A549 (cell line): ENCODE measurements around the gene VIM. TPM values are rescaled to one million over a fixed set of nuclear protein-coding genes. Genes with fewer than 3 reads are reported as not detected.

Experiments
- ATAC-seq, 2 experiments: fragments of 200-7000 bp in 1 of 2; fragments of >200 bp in 1 of 2; cut with Nextera tagmentation in 1 of 2; cut with Tn5 transposase in 1 of 2; 3 replicates each; pipeline versions ENCODE4 v1.8.0 to v1.9.1; 2018 to 2020; ENCODE audit warnings: mild to moderate bottlenecking in 1 of 2, moderate library complexity in 1 of 2
- CTCF ChIA-PET: fragments of 300-600 bp; sonication (Branson Sonifier 250); formaldehyde crosslinking; extraction: SDS; loops from one replicate; lab custom pipeline; 2021; ENCODE audit warnings: antibody characterized with exemption, inconsistent platforms; lab: Yijun Ruan, JAX
- POLR2A ChIA-PET: fragments of 350-600 bp; formaldehyde crosslinking; extraction: SDS; loops from one replicate; lab custom pipeline; 2021; ENCODE audit warnings: antibody characterized with exemption, inconsistent platforms; lab: Yijun Ruan, JAX
- DNase-seq, 2 experiments: peaks; one replicate each; pipeline versions ENCODE4 v3.0.0 to v3.0.0-alpha.2; 2011 to 2016; ENCODE audit warnings: low read depth in 1 of 2, low spot score in 1 of 2
- FAIRE-seq: peaks from 2 replicates; lab custom pipeline; 2011; peaks lifted over from hg19 to GRCh38; lab: Jason Lieb, UNC
- H3K27ac ChIP-seq, 2 experiments: fragments of >200 bp; sonication (Bioruptor Twin); formaldehyde crosslinking; 3 replicates each; pipeline ENCODE4 v1.5.1; 2016 to 2017
- H3K4me1 ChIP-seq: fragments of >200 bp; sonication (Bioruptor Twin); formaldehyde crosslinking; 3 replicates; pipeline ENCODE4 v1.6.1; 2016
- H3K4me2 ChIP-seq: fragments of >200 bp; sonication (Bioruptor Twin); formaldehyde crosslinking; 3 replicates; pipeline ENCODE4 v1.6.1; 2016
- H3K4me3 ChIP-seq: fragments of >200 bp; sonication (Bioruptor Twin); formaldehyde crosslinking; 3 replicates; pipeline ENCODE4 v1.5.1; 2016
- H3K9me3 ChIP-seq: fragments of >200 bp; sonication (Bioruptor Twin); formaldehyde crosslinking; 3 replicates; pipeline ENCODE4 v1.6.1; 2016
- ATOH8 ChIP-seq: fragments of 250-450 bp; sonication (Bioruptor Pico); IDR thresholded peaks from 2 replicates; pipeline ENCODE4 v1.5.0; 2020; ENCODE audit warnings: low read depth, mild to moderate bottlenecking, moderate library complexity
- CBX8 ChIP-seq: fragments of 200-600 bp; sonication (generic); IDR thresholded peaks from 2 replicates; pipeline ENCODE4 v1.6.1; 2016
- CHD4 ChIP-seq: fragments of 200-600 bp; sonication (generic); IDR thresholded peaks from 2 replicates; pipeline ENCODE4 v1.6.1; 2016; ENCODE audit warnings: antibody characterized with exemption, mild to moderate bottlenecking, borderline replicate concordance
- E2F6 ChIP-seq: IDR thresholded peaks from 2 replicates; pipeline ENCODE4 v1.6.1; 2012; ENCODE audit warnings: low read depth, borderline replicate concordance
- EHF ChIP-seq: fragments of 250-450 bp; sonication (Bioruptor Pico); IDR thresholded peaks from 2 replicates; pipeline ENCODE4 v1.5.0; 2020; ENCODE audit warnings: mild to moderate bottlenecking
- GATA3 ChIP-seq: IDR thresholded peaks from 2 replicates; pipeline ENCODE4 v1.6.1; 2012; ENCODE audit warnings: borderline replicate concordance
- HOXB5 ChIP-seq: fragments of 250-450 bp; sonication (Bioruptor Pico); IDR thresholded peaks from 2 replicates; pipeline ENCODE4 v1.5.0; 2020; ENCODE audit warnings: mild to moderate bottlenecking, moderate library complexity
- KDM1A ChIP-seq: fragments of 200-600 bp; sonication (generic); IDR thresholded peaks from 2 replicates; pipeline ENCODE4 v1.6.1; 2016; ENCODE audit warnings: low read depth, mild to moderate bottlenecking
- MAFK ChIP-seq: fragments of 450-650 bp; IDR thresholded peaks from 2 replicates; pipeline ENCODE4 v1.6.1; 2014; ENCODE audit not compliant: partially characterized antibody
- MYC ChIP-seq: IDR thresholded peaks from 2 replicates; pipeline ENCODE4 v1.6.1; 2012; ENCODE audit warnings: mild to moderate bottlenecking, inconsistent platforms, low read length, improper control_type of control experiment, borderline replicate concordance
- NR3C1 ChIP-seq: fragments of >200 bp; sonication (Bioruptor Twin); formaldehyde crosslinking; IDR thresholded peaks from 3 replicates; pipeline ENCODE4 v1.6.1; 2017
- PBX3 ChIP-seq: IDR thresholded peaks from 2 replicates; pipeline ENCODE4 v1.6.1; 2012
- POLR2A ChIP-seq: IDR thresholded peaks from 2 replicates; pipeline ENCODE4 v1.6.1; 2012; ENCODE audit warnings: mild to moderate bottlenecking, low read length
- RARB ChIP-seq: fragments of 250-450 bp; sonication (Bioruptor Pico); IDR thresholded peaks from 2 replicates; pipeline ENCODE4 v1.8.0; 2021; ENCODE audit warnings: mild to moderate bottlenecking, moderate library complexity
- RCOR1 ChIP-seq: fragments of 150-350 bp; IDR thresholded peaks from 2 replicates; pipeline ENCODE4 v1.6.1; 2014; ENCODE audit warnings: antibody characterized with exemption, low read length, low read depth
- RNF2 ChIP-seq: fragments of 200-600 bp; sonication (generic); IDR thresholded peaks from 2 replicates; pipeline ENCODE4 v1.6.1; 2016; ENCODE audit warnings: low read depth, mild to moderate bottlenecking, antibody characterized with exemption, moderate library complexity, borderline replicate concordance
- SREBF2 ChIP-seq: fragments of 450-650 bp; IDR thresholded peaks from 2 replicates; pipeline ENCODE4 v1.6.1; 2014; ENCODE audit warnings: mild to moderate bottlenecking, moderate library complexity
- TP53 ChIP-seq: fragments of 250-450 bp; sonication (Bioruptor Pico); IDR thresholded peaks from 2 replicates; pipeline ENCODE4 v1.5.0; 2021; ENCODE audit warnings: mild to moderate bottlenecking, moderate library complexity
- ZC3H11A ChIP-seq: fragments of 450-650 bp; IDR thresholded peaks from 2 replicates; pipeline ENCODE4 v1.6.1; 2014; ENCODE audit warnings: antibody characterized with exemption, mild to moderate bottlenecking
- WGBS: methylation state at CpG from one replicate; pipeline ENCODE4 v1.1.6; 2017; ENCODE audit errors: missing lambda C conversion rate; 5-methylcytosine and 5-hydroxymethylcytosine counted together
- polyA plus RNA-seq, 4 experiments: library from polyadenylated mRNA; depleted of rRNA in 3 of 4; stranded (reverse); fragments of >200 nt; fragmentation: RNase III in 1 of 4; extraction: RNeasy Plus Mini Kit Qiagen cat#74134 plus additional on column Dnase treatment in 1 of 4; gene quantifications; 2 replicates in 3 of 4; 3 replicates in 1 of 4; pipeline ENCODE4 v1.2.3, GENCODE V29; 2011 to 2017
- TF ChIP-seq, protein P1 (sequence below): fragments of >200 bp; sonication (Bioruptor Twin); formaldehyde crosslinking; IDR thresholded peaks from 2 replicates; pipeline ENCODE4 v1.6.1; 2016
- TF ChIP-seq, protein P2 (sequence below): fragments of >200 bp; sonication (Bioruptor Twin); formaldehyde crosslinking; IDR thresholded peaks from 3 replicates; pipeline ENCODE4 v1.5.1; 2016
- TF ChIP-seq, protein P3 (sequence below): fragments of 450-650 bp; IDR thresholded peaks from 2 replicates; pipeline ENCODE4 v1.6.1; 2014; ENCODE audit warnings: antibody characterized with exemption

VIM gene
- polyA plus RNA-seq, 2 of the 4 experiments (the other 2 are of a cell fraction), result 830 to 848 TPM

- no peak for TF ChIP-seq E2F6
- TF ChIP-seq, protein P1, sequence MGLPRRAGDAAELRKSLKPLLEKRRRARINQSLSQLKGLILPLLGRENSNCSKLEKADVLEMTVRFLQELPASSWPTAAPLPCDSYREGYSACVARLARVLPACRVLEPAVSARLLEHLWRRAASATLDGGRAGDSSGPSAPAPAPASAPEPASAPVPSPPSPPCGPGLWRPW, result no peak
- TF ChIP-seq ZC3H11A, result no peak
- TF ChIP-seq, protein P2, sequence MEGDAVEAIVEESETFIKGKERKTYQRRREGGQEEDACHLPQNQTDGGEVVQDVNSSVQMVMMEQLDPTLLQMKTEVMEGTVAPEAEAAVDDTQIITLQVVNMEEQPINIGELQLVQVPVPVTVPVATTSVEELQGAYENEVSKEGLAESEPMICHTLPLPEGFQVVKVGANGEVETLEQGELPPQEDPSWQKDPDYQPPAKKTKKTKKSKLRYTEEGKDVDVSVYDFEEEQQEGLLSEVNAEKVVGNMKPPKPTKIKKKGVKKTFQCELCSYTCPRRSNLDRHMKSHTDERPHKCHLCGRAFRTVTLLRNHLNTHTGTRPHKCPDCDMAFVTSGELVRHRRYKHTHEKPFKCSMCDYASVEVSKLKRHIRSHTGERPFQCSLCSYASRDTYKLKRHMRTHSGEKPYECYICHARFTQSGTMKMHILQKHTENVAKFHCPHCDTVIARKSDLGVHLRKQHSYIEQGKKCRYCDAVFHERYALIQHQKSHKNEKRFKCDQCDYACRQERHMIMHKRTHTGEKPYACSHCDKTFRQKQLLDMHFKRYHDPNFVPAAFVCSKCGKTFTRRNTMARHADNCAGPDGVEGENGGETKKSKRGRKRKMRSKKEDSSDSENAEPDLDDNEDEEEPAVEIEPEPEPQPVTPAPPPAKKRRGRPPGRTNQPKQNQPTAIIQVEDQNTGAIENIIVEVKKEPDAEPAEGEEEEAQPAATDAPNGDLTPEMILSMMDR, result no peak
- TF ChIP-seq CBX8, result no peak
Measured at GRCh38 chr10:17190602-17191001, 37.4 kb upstream of the VIM start (continued).

DNA sequence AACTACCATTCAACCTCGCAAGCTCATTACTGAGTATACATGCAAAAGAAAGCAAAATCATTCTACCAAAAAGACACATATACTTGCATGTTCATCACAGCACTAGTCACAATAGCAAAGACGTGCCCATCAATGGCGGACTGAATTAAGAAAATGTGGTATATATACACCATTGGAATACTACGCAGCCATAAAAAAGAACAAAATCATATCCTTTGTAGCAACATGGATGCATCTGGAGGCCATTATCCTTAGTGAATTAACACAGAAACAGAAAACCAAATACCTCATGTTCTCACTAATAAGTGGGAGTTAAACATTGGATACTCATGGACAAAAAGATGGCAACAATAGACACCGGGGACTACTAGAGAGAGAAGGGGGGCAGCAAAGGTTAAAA, 33.0 kb upstream of the VIM start:
- no peak overlapping the region for H3K27ac ChIP-seq
- FAIRE-seq, result no peak

GRCh38 chr10:17196045-17196444, 32.0 kb upstream of the VIM start:
- CTCF ChIA-PET, result interaction anchor here (0.6 to 0.8 kb wide), 2 partner anchors 92 to 189 kb away, joined by 3 to 4 read pairs; no protein-coding TSS in a partner anchor
- no peak overlapping the region for H3K4me2 ChIP-seq
- peaks cover 10% of the 10 kb centered on the region; the same call in 2 of the 3 replicates for H3K4me1 ChIP-seq
- no peak overlapping the region for H3K27ac ChIP-seq
- no peak overlapping the region for H3K4me3 ChIP-seq
- no peak for TF ChIP-seq KDM1A
- no peak for TF ChIP-seq CHD4
- no peak for TF ChIP-seq RCOR1
- 83% methylated on average over 2 of the region's 2 CpGs for WGBS
- FAIRE-seq (no peak), DNase-seq (no peak), ATAC-seq (no peak)
- no peaks in the 10 kb centered on the region for H3K9me3 ChIP-seq
- POLR2A ChIA-PET, result no interaction called here

More for the DNA sequence above, 33.0 kb upstream of the VIM start:
- TF ChIP-seq TP53, result no peak
- no peak for TF ChIP-seq POLR2A
- TF ChIP-seq RARB (CRISPR knock-in tag), result no peak
- no peak for TF ChIP-seq SREBF2
- TF ChIP-seq NR3C1, result no peak
- TF ChIP-seq PBX3, result no peak
- TF ChIP-seq, protein P2, result no peak
- no peak for TF ChIP-seq CBX8
- no peak for TF ChIP-seq MAFK
- TF ChIP-seq, all 56 proteins: peak for 0
- ATAC-seq (no peak), DNase-seq (no peak)
- ChIA-PET POLR2A (no interaction called here), CTCF (interaction anchor here (0.7 kb wide), 1 partner anchor 1316 kb away, joined by 3 read pairs; no protein-coding TSS in a partner anchor)
- peaks cover 9% of the 10 kb centered on the region; the same call in 2 of the 3 replicates for H3K4me1 ChIP-seq
- H3K4me3 ChIP-seq, result no peak overlapping the region
- 74% methylated on average over 5 of the region's 5 CpGs for WGBS
- H3K9me3 ChIP-seq, result no peaks in the 10 kb centered on the region
- no peak overlapping the region for H3K4me2 ChIP-seq

GRCh38 chr10:17196573-17196972, 31.5 kb upstream of the VIM start:
- H3K9me3 ChIP-seq, result no peaks in the 10 kb centered on the region
- DNase-seq (no peak), FAIRE-seq (no peak), ATAC-seq (no peak)
- 70% methylated on average over 3 of the region's 3 CpGs for WGBS
- H3K27ac ChIP-seq, result no peak overlapping the region
- CTCF ChIA-PET, result no interaction called here
- H3K4me2 ChIP-seq, result no peak overlapping the region
- POLR2A ChIA-PET, result no interaction called here
- H3K4me1 ChIP-seq, result peaks cover 10% of the 10 kb centered on the region; the same call in 2 of the 3 replicates
- H3K4me3 ChIP-seq, result no peak overlapping the region
- TF ChIP-seq HOXB5 (CRISPR knock-in tag), result no peak
- TF ChIP-seq, protein P3, sequence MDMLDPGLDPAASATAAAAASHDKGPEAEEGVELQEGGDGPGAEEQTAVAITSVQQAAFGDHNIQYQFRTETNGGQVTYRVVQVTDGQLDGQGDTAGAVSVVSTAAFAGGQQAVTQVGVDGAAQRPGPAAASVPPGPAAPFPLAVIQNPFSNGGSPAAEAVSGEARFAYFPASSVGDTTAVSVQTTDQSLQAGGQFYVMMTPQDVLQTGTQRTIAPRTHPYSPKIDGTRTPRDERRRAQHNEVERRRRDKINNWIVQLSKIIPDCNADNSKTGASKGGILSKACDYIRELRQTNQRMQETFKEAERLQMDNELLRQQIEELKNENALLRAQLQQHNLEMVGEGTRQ, result no peak
- no peak for TF ChIP-seq ATOH8 (CRISPR knock-in tag)
- no peak for TF ChIP-seq RNF2
- TF ChIP-seq, protein P2, result no peak
- TF ChIP-seq GATA3, result no peak
- TF ChIP-seq MYC, result no peak
- no peak for TF ChIP-seq EHF (CRISPR knock-in tag)
- TF ChIP-seq CHD4, result no peak
